NT2/D1 (cell line): ENCODE results near the gene CSNK1A1L.

Source experiments
- DNase-seq: peaks from one replicate; pipeline ENCODE4 v3.0.0-alpha.2; 2011; ENCODE audit warnings: low read depth, low spot score
- H3K27me3 ChIP-seq: 2 replicates; pipeline ENCODE4 v1.6.0; 2011; ENCODE audit warnings: mild to moderate bottlenecking; ENCODE audit not compliant: insufficient read length, insufficient read depth
- H3K36me3 ChIP-seq: 2 replicates; pipeline ENCODE4 v1.6.1; 2011; ENCODE audit warnings: mild to moderate bottlenecking, low read length, mixed read lengths; ENCODE audit not compliant: insufficient read depth, insufficient read length
- H3K4me1 ChIP-seq: 2 replicates; pipeline ENCODE4 v1.5.1; 2011; ENCODE audit not compliant: insufficient read depth, insufficient read length
- H3K4me3 ChIP-seq: 2 replicates; pipeline ENCODE4 v1.5.1; 2011; ENCODE audit warnings: low read depth; ENCODE audit not compliant: insufficient read length
- H3K9ac ChIP-seq: 2 replicates; pipeline ENCODE4 v1.6.0; 2011; ENCODE audit warnings: low read depth; ENCODE audit not compliant: insufficient read length
- H3K9me3 ChIP-seq: 2 replicates; pipeline ENCODE4 v1.5.1; 2011; ENCODE audit warnings: mild to moderate bottlenecking, low read length; ENCODE audit not compliant: insufficient read depth
- SUZ12 ChIP-seq: IDR thresholded peaks from 2 replicates; pipeline ENCODE4 v1.6.1; 2011; ENCODE audit not compliant: insufficient read length, insufficient read depth; ENCODE audit errors: extremely low read depth
- YY1 ChIP-seq: IDR thresholded peaks from 2 replicates; pipeline ENCODE4 v1.6.1; 2011; ENCODE audit not compliant: insufficient read length, insufficient read depth
- ZNF274 ChIP-seq: IDR thresholded peaks from 2 replicates; pipeline ENCODE4 v1.6.1; 2011; ENCODE audit warnings: mild to moderate bottlenecking, low read depth, low read length

The CSNK1A1L gene

GRCh38 chr13:37105251-37105714 is at the start of gene CSNK1A1L:
Gene CSNK1A1L, minus strand, starts transcription at chr13:37105664. Its CDS starts 408 bp downstream, at chr13:37105256.
- H3K4me3 ChIP-seq, result no peak within 1 kb of the TSS
- no peaks in the 10 kb centered on the region for H3K36me3 ChIP-seq
- peaks cover 10% of the 10 kb centered on the region; the same call in 1 of the 2 replicates for H3K9me3 ChIP-seq
- no peak within 1 kb of the TSS for H3K9ac ChIP-seq
- H3K27me3 ChIP-seq, result no peaks in the 10 kb centered on the region
- no peak for TF ChIP-seq SUZ12
- TF ChIP-seq ZNF274, result no peak
- TF ChIP-seq YY1, result no peak
- no peak for DNase-seq
- no peaks in the 10 kb centered on the region for H3K4me1 ChIP-seq

- TF ChIP-seq ZNF274 (no peak), SUZ12 (no peak), YY1 (no peak)
- no peak for DNase-seq
Observed at GRCh38 chr13:37149380-37149779, 43.9 kb upstream of the CSNK1A1L start.

GRCh38 chr13:37148501-37148900 is 43.0 kb upstream of the CSNK1A1L start:
- Histone ChIP-seq H3K9me3 (no peaks in the 10 kb centered on the region), H3K27me3 (no peaks in the 10 kb centered on the region), H3K4me1 (no peaks in the 10 kb centered on the region), H3K36me3 (no peaks in the 10 kb centered on the region), H3K4me3 (no peak overlapping the region), H3K9ac (no peak overlapping the region)
- TF ChIP-seq SUZ12 (no peak), YY1 (no peak), ZNF274 (no peak)
- DNase-seq, result no peak

More at GRCh38 chr13:37149380-37149779, 43.9 kb upstream of the CSNK1A1L start:
- Histone ChIP-seq H3K9me3 (no peaks in the 10 kb centered on the region), H3K36me3 (no peaks in the 10 kb centered on the region), H3K4me1 (no peaks in the 10 kb centered on the region), H3K4me3 (no peak overlapping the region), H3K27me3 (no peaks in the 10 kb centered on the region), H3K9ac (no peak overlapping the region)

GRCh38 chr13:37144661-37145060 is 39.2 kb upstream of the CSNK1A1L start:
- TF ChIP-seq SUZ12 (no peak), YY1 (no peak), ZNF274 (no peak)
- no peaks in the 10 kb centered on the region for H3K36me3 ChIP-seq
- H3K9me3 ChIP-seq, result no peaks in the 10 kb centered on the region
- no peak for DNase-seq
- H3K9ac ChIP-seq, result no peak overlapping the region
- H3K4me1 ChIP-seq, result no peaks in the 10 kb centered on the region
- no peaks in the 10 kb centered on the region for H3K27me3 ChIP-seq
- no peak overlapping the region for H3K4me3 ChIP-seq

GRCh38 chr13:37143911-37144310 is 38.4 kb upstream of the CSNK1A1L start:
- H3K9ac ChIP-seq, result no peak overlapping the region
- no peaks in the 10 kb centered on the region for H3K9me3 ChIP-seq
- no peaks in the 10 kb centered on the region for H3K27me3 ChIP-seq
- no peak overlapping the region for H3K4me3 ChIP-seq
- TF ChIP-seq YY1 (no peak), SUZ12 (no peak), ZNF274 (no peak)
- DNase-seq, result no peak
- no peaks in the 10 kb centered on the region for H3K36me3 ChIP-seq
- H3K4me1 ChIP-seq, result no peaks in the 10 kb centered on the region

- Histone ChIP-seq H3K9ac (no peak overlapping the region), H3K27me3 (no peaks in the 10 kb centered on the region), H3K4me3 (no peak overlapping the region), H3K9me3 (no peaks in the 10 kb centered on the region), H3K4me1 (no peaks in the 10 kb centered on the region), H3K36me3 (no peaks in the 10 kb centered on the region)
- TF ChIP-seq ZNF274 (no peak), YY1 (no peak), SUZ12 (no peak)
- no peak for DNase-seq
Observed at GRCh38 chr13:37142877-37143276, 37.4 kb upstream of the CSNK1A1L start.

- no peak overlapping the region for H3K4me3 ChIP-seq
- H3K9me3 ChIP-seq, result no peaks in the 10 kb centered on the region
- no peaks in the 10 kb centered on the region for H3K27me3 ChIP-seq
- no peaks in the 10 kb centered on the region for H3K36me3 ChIP-seq
- H3K9ac ChIP-seq, result no peak overlapping the region
- DNase-seq, result no peak
- TF ChIP-seq SUZ12 (no peak), YY1 (no peak), ZNF274 (no peak)
- H3K4me1 ChIP-seq, result no peaks in the 10 kb centered on the region
Observed at GRCh38 chr13:37141011-37141410, 35.5 kb upstream of the CSNK1A1L start.

GRCh38 chr13:37139356-37139755 is 33.9 kb upstream of the CSNK1A1L start:
- no peak for TF ChIP-seq SUZ12
- TF ChIP-seq ZNF274, result no peak
- no peaks in the 10 kb centered on the region for H3K36me3 ChIP-seq
- no peaks in the 10 kb centered on the region for H3K4me1 ChIP-seq
- H3K27me3 ChIP-seq, result no peaks in the 10 kb centered on the region
- DNase-seq, result no peak
- H3K4me3 ChIP-seq, result no peak overlapping the region
- no peaks in the 10 kb centered on the region for H3K9me3 ChIP-seq
- H3K9ac ChIP-seq, result no peak overlapping the region
